OCI-LY3 (cell line): Measurements from ENCODE around the gene LHCGR.

Experiments
- CTCF ChIP-seq: fragments of 200-600, 300-600 bp; sonication (generic); IDR thresholded peaks from 2 replicates; pipeline ENCODE4 v1.5.1; 2014; ENCODE audit warnings: antibody characterized with exemption, low read length, low read depth
- EZH2phosphoT487 ChIP-seq: fragments of 200-600 bp; shearing (Covaris generic); IDR thresholded peaks from 2 replicates; pipeline ENCODE4 v1.6.1; 2018; ENCODE audit warnings: antibody characterized with exemption, mixed run types, low read depth

GRCh38 chr2:48727560-48727959, 28.0 kb downstream of the LHCGR start:
- TF ChIP-seq CTCF (no peak), EZH2phosphoT487 (no peak)
